Fibroblast of pulmonary artery (primary cell): ENCODE measurements around the gene TNNI3K.

Experiments
- DNase-seq: peaks from one replicate; pipeline ENCODE4 v3.0.0-alpha.2; 2010; ENCODE audit warnings: low read depth
- H3K4me3 ChIP-seq: replicated peaks from 2 replicates; pipeline ENCODE4 v1.5.1; 2011; ENCODE audit warnings: low read depth, mild to moderate bottlenecking, control low read depth, low read length, moderate library complexity
- TF ChIP-seq, protein P1 (sequence below): IDR thresholded peaks from 2 replicates; pipeline ENCODE4 v1.5.1; 2011; ENCODE audit warnings: mild to moderate bottlenecking, control low read depth, low read length, inconsistent platforms; ENCODE audit errors: missing control alignments

The TNNI3K gene

DNA sequence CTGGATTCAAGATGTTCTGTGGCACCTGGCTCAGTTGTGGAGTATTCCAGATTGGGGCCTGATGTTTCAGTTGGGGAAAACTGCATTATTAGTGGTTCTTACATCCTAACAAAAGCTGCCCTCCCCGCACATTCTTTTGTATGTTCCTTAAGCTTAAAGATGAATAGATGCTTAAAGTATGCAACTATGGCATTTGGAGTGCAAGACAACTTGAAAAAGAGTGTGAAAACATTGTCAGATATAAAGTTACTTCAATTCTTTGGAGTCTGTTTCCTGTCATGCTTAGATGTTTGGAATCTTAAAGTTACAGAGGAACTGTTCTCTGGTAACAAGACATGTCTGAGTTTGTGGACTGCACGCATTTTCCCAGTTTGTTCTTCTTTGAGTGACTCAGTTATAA, 29.9 kb upstream of the TNNI3K start:
- TF ChIP-seq, protein P1, sequence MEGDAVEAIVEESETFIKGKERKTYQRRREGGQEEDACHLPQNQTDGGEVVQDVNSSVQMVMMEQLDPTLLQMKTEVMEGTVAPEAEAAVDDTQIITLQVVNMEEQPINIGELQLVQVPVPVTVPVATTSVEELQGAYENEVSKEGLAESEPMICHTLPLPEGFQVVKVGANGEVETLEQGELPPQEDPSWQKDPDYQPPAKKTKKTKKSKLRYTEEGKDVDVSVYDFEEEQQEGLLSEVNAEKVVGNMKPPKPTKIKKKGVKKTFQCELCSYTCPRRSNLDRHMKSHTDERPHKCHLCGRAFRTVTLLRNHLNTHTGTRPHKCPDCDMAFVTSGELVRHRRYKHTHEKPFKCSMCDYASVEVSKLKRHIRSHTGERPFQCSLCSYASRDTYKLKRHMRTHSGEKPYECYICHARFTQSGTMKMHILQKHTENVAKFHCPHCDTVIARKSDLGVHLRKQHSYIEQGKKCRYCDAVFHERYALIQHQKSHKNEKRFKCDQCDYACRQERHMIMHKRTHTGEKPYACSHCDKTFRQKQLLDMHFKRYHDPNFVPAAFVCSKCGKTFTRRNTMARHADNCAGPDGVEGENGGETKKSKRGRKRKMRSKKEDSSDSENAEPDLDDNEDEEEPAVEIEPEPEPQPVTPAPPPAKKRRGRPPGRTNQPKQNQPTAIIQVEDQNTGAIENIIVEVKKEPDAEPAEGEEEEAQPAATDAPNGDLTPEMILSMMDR: no peak
- H3K4me3 ChIP-seq: no peak overlapping the region
- DNase-seq: peak; percentile 23

DNA sequence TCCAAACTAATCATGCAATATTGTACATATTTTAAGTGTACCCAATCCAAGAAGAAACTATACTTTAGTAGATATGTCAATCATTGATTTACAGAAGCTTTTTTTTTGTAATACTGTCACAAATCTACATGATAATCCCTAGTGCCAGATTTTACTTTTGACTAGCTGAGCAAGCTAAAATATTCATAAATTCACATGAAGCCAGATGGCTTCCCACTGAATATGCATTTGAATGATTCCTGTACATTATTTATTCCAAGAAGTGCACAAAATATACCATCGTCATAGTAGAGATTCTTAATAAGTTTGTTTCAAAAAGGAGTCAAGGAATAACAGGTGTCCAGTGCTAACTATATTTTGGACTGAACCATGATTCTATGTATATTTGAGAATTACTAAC, 20.0 kb upstream of the TNNI3K start:
- no peak for DNase-seq
- TF ChIP-seq, protein P1: no peak
- no peak overlapping the region for H3K4me3 ChIP-seq

DNA sequence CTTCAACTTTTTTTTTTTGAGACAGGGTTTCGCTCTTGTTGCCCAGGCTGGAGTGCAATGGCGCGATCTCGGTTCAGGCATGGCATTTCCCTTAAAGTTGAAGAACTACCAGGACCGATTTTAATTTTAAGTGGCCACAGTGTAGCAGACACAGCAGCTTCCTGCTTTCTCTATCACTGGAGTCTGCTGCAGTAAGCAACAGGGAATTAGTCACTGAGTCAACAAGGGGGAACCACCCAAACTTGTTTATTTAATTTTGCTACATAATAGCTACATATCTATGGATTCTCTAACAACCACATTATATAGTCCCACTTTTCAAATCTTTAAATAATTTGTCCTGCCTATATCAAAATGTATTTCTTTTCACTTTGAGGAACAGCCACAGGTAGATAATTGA, 12.5 kb upstream of the TNNI3K start:
- TF ChIP-seq, protein P1: no peak
- no peak overlapping the region for H3K4me3 ChIP-seq
- DNase-seq: no peak

DNA sequence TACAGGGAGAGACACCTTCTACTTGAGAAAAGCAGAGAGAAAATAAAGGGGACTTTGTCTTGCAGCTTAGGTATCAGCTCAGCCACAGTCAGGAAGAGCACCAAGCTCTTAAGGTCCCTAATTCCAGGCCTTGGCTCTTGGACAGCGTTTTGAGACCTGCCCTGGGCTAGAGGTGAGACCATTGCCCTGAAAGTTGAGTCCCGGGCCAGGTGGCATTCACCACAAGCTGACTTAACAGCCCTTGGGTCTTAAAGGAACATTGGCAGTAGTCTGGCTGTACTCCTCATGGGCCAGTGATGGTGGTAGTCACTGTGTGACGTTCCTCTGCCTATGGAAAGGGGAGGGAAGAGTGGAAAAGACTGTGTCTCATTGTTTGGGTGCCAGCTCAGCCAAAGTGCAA, 11.7 kb upstream of the TNNI3K start:
- no peak overlapping the region for H3K4me3 ChIP-seq
- TF ChIP-seq, protein P1: no peak
- DNase-seq: no peak

DNA sequence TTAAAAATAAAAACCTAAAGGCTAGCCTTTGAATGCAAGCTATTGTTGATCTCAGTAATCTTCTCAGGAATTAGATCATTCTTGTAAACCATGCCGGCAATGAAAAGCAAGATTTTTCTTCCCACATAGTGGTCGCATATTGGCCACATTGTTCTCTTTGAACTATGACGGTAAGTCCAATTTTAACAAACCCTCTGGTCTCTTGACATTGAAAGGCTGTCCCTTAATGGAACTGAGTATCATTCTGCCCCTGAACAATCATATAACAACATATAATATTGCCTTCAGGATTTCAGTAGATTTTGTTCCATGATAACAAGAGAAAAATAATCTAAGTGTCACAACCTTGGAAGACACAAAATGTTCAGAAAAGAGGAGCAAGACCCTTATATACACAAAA, 1.3 kb downstream of the TNNI3K start:
- DNase-seq: no peak
- H3K4me3 ChIP-seq: no peak overlapping the region
- TF ChIP-seq, protein P1: no peak

DNA sequence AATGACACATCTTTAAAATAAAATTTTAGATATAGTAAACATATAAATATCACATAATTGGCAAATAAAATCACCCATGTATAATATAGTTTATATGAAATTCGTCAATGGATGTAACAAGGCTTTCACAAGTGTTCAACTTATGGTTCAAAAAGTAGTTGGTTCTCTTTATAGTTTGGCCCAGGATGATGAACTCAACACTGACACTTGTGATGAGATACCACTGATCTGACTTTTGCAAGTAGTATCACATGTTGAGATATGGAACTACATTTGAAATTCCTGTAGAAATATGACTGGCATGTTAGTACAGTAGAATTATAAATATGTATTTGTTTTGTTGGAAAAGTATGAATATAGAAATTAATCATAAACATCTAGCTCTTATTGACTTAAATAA, 1.8 kb downstream of the TNNI3K start:
- H3K4me3 ChIP-seq: no peak overlapping the region
- DNase-seq: no peak
- TF ChIP-seq, protein P1: no peak

DNA sequence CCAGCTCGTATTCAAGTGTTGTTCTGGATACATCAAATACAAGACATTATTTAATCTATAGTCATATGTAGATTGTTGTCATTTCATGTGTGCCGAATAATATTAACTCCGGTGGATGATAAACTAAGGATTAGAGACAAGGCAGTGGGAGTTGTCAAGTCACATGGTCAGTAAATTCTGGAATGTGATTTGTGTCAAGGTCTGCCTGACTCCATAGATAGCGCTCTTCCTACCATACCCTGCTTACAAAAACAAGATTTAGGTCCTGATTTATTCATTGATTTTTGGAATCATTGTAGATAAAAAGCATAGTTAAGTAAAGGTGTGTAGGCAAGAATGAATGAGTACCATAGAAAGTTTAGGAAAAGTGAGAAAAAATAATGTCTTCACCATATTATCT, 2.6 kb downstream of the TNNI3K start:
- no peak for DNase-seq
- TF ChIP-seq, protein P1: no peak

More for the DNA sequence above, 2.6 kb downstream of the TNNI3K start:
- H3K4me3 ChIP-seq: no peak overlapping the region
